Caco-2 (cell line): ENCODE results near the gene EXOC8. TPM values are rescaled to one million over a fixed set of nuclear protein-coding genes. Genes with fewer than 3 reads are reported as not detected.
A peak's percentile ranks its signal among the peaks of the same experiment; 100 is the strongest.

Experiments
- BruUV-seq: library from RNA; stranded (reverse); fragments of 400-500 nt; replicated peaks from 2 replicates; lab custom pipeline; 2021; lab: Mats Ljungman, UMichigan
- CTCF ChIA-PET: fragments of 300-600 bp; sonication (Branson Sonifier 250); formaldehyde crosslinking; loops from one replicate; lab custom pipeline; 2022; ENCODE audit warnings: antibody characterized with exemption; lab: Charles Lee
- POLR2A ChIA-PET: fragments of 300-600 bp; sonication (Branson Sonifier 250); formaldehyde crosslinking; loops from one replicate; lab custom pipeline; 2022; ENCODE audit warnings: antibody characterized with exemption; lab: Charles Lee
- DNase-seq, 2 experiments: peaks; one replicate each; pipeline versions ENCODE4 v3.0.0 to v3.0.0-alpha.2; 2020 to 2022
- H3K27me3 ChIP-seq: replicated peaks from 2 replicates; pipeline ENCODE4 v1.6.0; 2011; ENCODE audit warnings: low read length; ENCODE audit not compliant: control insufficient read depth, insufficient read depth
- H3K36me3 ChIP-seq: 2 replicates; pipeline ENCODE4 v1.5.1; 2011; ENCODE audit warnings: low read length; ENCODE audit not compliant: control insufficient read depth, insufficient read depth
- H3K4me1 ChIP-seq: fragments of 250-450 bp; sonication (Bioruptor Pico); 2 replicates; pipeline ENCODE4 v1.5.1; 2020; ENCODE audit warnings: mild to moderate bottlenecking
- H3K4me3 ChIP-seq: 2 replicates; pipeline ENCODE4 v1.5.1; 2011; ENCODE audit warnings: low read depth, mild to moderate bottlenecking, control low read depth, low read length
- H3K9me3 ChIP-seq: fragments of 250-450 bp; sonication (Bioruptor Pico); 2 replicates; pipeline ENCODE4 v1.5.1; 2020; ENCODE audit warnings: mild to moderate bottlenecking, moderate library complexity
- H3K27ac Mint-ChIP-seq: one replicate; pipeline ENCODE4 v1.8.0; 2022; ENCODE audit warnings: mixed read lengths; ENCODE audit not compliant: unreplicated experiment
- H3K27me3 Mint-ChIP-seq: one replicate; pipeline ENCODE4 v1.8.0; 2022; ENCODE audit warnings: mixed read lengths; ENCODE audit not compliant: insufficient read depth, unreplicated experiment
- H3K36me3 Mint-ChIP-seq: one replicate; pipeline ENCODE4 v1.8.0; 2022; ENCODE audit warnings: mild to moderate bottlenecking, mixed read lengths; ENCODE audit not compliant: insufficient read depth, unreplicated experiment
- H3K4me1 Mint-ChIP-seq: one replicate; pipeline ENCODE4 v1.8.0; 2022; ENCODE audit warnings: low read depth, mixed read lengths; ENCODE audit not compliant: unreplicated experiment
- H3K4me3 Mint-ChIP-seq: one replicate; pipeline ENCODE4 v1.8.0; 2022; ENCODE audit warnings: mild to moderate bottlenecking, moderate library complexity, mixed read lengths; ENCODE audit not compliant: unreplicated experiment
- H3K9me3 Mint-ChIP-seq: one replicate; pipeline ENCODE4 v1.8.0; 2022; ENCODE audit warnings: mixed read lengths; ENCODE audit not compliant: unreplicated experiment
- CTCF ChIP-seq, 2 experiments: fragments of 200-600 bp in 1 of 2; IDR thresholded peaks; 1 replicate in 1 of 2; 2 replicates in 1 of 2; pipeline versions ENCODE4 v1.5.1 to v1.8.0; 2011 to 2022; ENCODE audit warnings: antibody characterized with exemption in 1 of 2, control low read depth in 1 of 2, inconsistent platforms in 1 of 2, low read depth in 1 of 2, low read length in 1 of 2, mild to moderate bottlenecking in 1 of 2, moderate library complexity in 1 of 2; ENCODE audit not compliant: insufficient read depth in 1 of 2, severe bottlenecking in 1 of 2, unreplicated experiment in 1 of 2
- intact Hi-C: fragments of 100-400 bp; cut with micrococcal nuclease; formaldehyde crosslinking; loops from one replicate; pipeline ENCODE4 v1.10.0; 2022; ENCODE audit not compliant: unreplicated experiment
- total RNA-seq: library from RNA; stranded (reverse); gene quantifications from 2 replicates; pipeline ENCODE4 v1.2.3, GENCODE V29; 2022

EXOC8 gene
- total RNA-seq, 1 experiment from 2014 or later, result 18.3 TPM

DNA sequence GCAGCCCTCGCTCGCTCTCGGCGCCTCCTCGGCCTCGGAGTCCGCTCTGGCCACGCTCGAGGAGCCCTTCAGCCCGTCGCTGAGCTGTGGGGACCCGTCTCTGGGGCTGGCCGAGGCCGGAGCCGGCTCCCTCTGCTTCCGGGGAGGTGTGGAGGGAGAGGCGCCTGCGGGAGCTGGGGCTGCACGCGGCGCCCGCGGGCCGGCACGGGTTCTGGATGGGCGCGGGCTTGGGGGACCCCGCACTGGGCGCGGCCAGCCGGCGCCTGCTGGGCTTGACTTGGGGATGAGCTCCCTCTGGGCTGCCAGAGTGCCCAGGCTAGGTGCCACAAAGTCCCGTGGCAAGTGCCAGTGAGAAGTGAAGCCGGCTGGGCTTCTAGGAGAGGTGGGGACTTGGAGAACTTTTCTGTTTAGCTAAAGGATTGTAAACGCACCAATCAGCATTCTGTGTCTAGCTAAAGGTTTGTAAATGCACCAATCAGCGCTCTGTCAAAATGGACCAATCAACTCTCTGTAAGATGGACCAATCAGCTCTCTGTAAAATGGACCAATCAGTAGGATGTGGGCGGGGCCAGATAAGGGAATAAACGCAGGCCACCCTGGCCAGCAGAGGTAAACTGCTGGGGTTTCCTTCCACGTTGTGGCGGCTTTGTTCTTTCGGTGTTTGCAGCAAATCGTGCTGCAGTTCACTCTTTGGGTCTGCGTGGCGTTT is 20.2 kb downstream of the EXOC8 start:
- Histone ChIP-seq H3K9me3 (no peaks in the 10 kb centered on the region; the same call in 1 of the 2 replicates), H3K4me3 (no peak overlapping the region), H3K36me3 (no peaks in the 10 kb centered on the region), H3K4me1 (no peaks in the 10 kb centered on the region), H3K27me3 (no peaks in the 10 kb centered on the region)
- no peak for DNase-seq
- Mint-ChIP-seq H3K27me3 (no peaks in the 10 kb centered on the region), H3K9me3 (no peaks in the 10 kb centered on the region), H3K4me1 (no peaks in the 10 kb centered on the region), H3K27ac (no peak overlapping the region), H3K4me3 (no peak overlapping the region), H3K36me3 (no peaks in the 10 kb centered on the region)
- TF ChIP-seq CTCF (IDR thresholded peaks at IDR 0.05; ENCODE audit: insufficient read depth in 1 of 2, low read depth in 1 of 2, low read length in 1 of 2, severe bottlenecking in 1 of 2, unreplicated experiment in 1 of 2), result no peak
- no TSS peak for BruUV-seq
- CTCF ChIA-PET, result no interaction called here
- POLR2A ChIA-PET, result interaction anchor here (0.6 kb wide), 1 partner anchor 215 kb away, joined by 4 read pairs; no protein-coding TSS in a partner anchor
- intact Hi-C loops, result no loop called here

DNA sequence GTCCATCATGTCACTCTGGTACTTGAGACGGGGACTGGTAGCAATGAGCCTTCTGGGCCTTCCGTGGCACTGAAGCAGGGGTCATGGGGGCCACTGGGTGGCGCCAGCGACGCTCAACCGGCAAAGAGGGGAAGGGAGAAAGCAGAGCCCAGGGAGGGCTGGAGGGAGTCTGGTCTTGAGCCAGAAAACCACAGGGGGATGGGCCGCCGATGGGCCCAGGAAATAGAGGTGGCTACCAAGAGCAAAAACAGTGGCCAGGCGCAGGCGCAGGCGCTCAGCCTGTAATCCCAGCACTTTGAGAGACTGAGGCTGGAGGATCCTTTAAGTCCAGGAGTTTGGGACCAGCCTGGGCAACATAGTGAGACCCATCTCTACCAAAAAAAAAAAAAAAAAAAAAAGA is 21.8 kb downstream of the EXOC8 start:
- Mint-ChIP-seq H3K36me3 (no peaks in the 10 kb centered on the region), H3K4me3 (no peak overlapping the region), H3K27me3 (no peaks in the 10 kb centered on the region), H3K4me1 (no peaks in the 10 kb centered on the region), H3K27ac (no peak overlapping the region), H3K9me3 (no peaks in the 10 kb centered on the region)
- Histone ChIP-seq H3K4me3 (no peak overlapping the region), H3K9me3 (no peaks in the 10 kb centered on the region; the same call in 1 of the 2 replicates), H3K4me1 (no peaks in the 10 kb centered on the region), H3K27me3 (no peaks in the 10 kb centered on the region), H3K36me3 (no peaks in the 10 kb centered on the region)
- TF ChIP-seq CTCF (IDR thresholded peaks at IDR 0.05; ENCODE audit: insufficient read depth in 1 of 2, low read depth in 1 of 2, low read length in 1 of 2, severe bottlenecking in 1 of 2, unreplicated experiment in 1 of 2), result peak; percentile 35 to 37
- ChIA-PET CTCF (interaction anchor here (0.6 kb wide), 1 partner anchor 99 kb away, joined by 3 read pairs; no protein-coding TSS in a partner anchor), POLR2A (no interaction called here)
- intact Hi-C loops, result no loop called here
- BruUV-seq, result no TSS peak
- DNase-seq, result peak; percentile 37 to 39

DNA sequence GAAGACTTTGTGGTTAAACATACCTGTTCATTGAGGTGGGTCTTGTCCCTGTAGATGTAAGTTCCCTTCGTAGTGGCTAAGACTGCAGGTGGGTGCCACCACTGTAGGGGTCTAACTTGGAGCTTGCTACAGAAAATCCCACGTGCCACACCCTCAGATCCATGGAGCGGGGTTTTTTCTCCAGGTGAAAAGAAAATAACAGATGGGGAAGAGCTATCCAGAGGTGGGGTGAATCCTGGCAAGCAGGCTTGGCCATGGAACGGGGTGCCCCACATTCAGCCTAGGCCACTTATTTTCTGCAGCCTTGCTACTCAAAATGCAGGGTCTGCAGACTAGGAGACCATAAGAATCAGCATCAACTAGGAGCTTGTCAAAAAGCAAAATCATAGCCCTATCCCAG is 24.0 kb downstream of the EXOC8 start:
- TF ChIP-seq CTCF (IDR thresholded peaks at IDR 0.05; ENCODE audit: insufficient read depth in 1 of 2, low read depth in 1 of 2, low read length in 1 of 2, severe bottlenecking in 1 of 2, unreplicated experiment in 1 of 2), result no peak
- Histone ChIP-seq H3K9me3 (no peaks in the 10 kb centered on the region; the same call in 1 of the 2 replicates), H3K27me3 (no peaks in the 10 kb centered on the region), H3K4me1 (no peaks in the 10 kb centered on the region), H3K4me3 (no peak overlapping the region), H3K36me3 (no peaks in the 10 kb centered on the region)
- Mint-ChIP-seq H3K27me3 (no peaks in the 10 kb centered on the region), H3K4me3 (no peak overlapping the region), H3K27ac (no peak overlapping the region), H3K9me3 (no peaks in the 10 kb centered on the region), H3K4me1 (no peaks in the 10 kb centered on the region), H3K36me3 (no peaks in the 10 kb centered on the region)
- POLR2A ChIA-PET, result no interaction called here
- no peak for DNase-seq
- intact Hi-C loops, result no loop called here
- no TSS peak for BruUV-seq
- CTCF ChIA-PET, result no interaction called here
